Aorta (tissue), 5 donors: ENCODE data around the gene DDX49. TPM values are rescaled to one million over a fixed set of nuclear protein-coding genes. Genes with fewer than 3 reads are reported as not detected.

Source experiments
- ATAC-seq: fragments of 200-7000 bp; cut with Tn5 transposase; one replicate; pipeline ENCODE4 v1.9.1; 2022; ENCODE audit warnings: moderate library complexity; ENCODE audit not compliant: low FRiP score
- DNase-seq, 2 donors: peaks; one replicate each; pipeline ENCODE4 v3.0.0-alpha.2; 2020
- H3K27ac ChIP-seq, 2 donors: one replicate each; pipeline ENCODE4 v1.5.1; 2013; ENCODE audit warnings: low read length in 2 of 2, mild to moderate bottlenecking in 2 of 2, moderate library complexity in 2 of 2, control low read depth in 1 of 2, inconsistent platforms in 1 of 2, low read depth in 1 of 2
- H3K27me3 ChIP-seq, 2 donors: one replicate each; pipeline ENCODE4 v1.6.1; 2013; ENCODE audit warnings: control low read depth in 1 of 2, low read length in 1 of 2, mild to moderate bottlenecking in 1 of 2, moderate library complexity in 1 of 2; ENCODE audit not compliant: insufficient read depth in 2 of 2, control insufficient read depth in 1 of 2
- H3K36me3 ChIP-seq, 2 donors: one replicate each; pipeline ENCODE4 v1.6.1; 2013; ENCODE audit warnings: control low read depth in 1 of 2, low read length in 1 of 2, mild to moderate bottlenecking in 1 of 2; ENCODE audit not compliant: insufficient read depth in 2 of 2, control insufficient read depth in 1 of 2
- H3K4me1 ChIP-seq, 2 donors: one replicate each; pipeline ENCODE4 v1.6.1; 2013; ENCODE audit warnings: low read length in 2 of 2, control low read depth in 1 of 2, mild to moderate bottlenecking in 1 of 2, moderate library complexity in 1 of 2; ENCODE audit not compliant: insufficient read depth in 2 of 2, control insufficient read depth in 1 of 2
- H3K4me3 ChIP-seq, 2 donors: one replicate each; pipeline ENCODE4 v1.5.1; 2013; ENCODE audit warnings: low read length in 2 of 2, control low read depth in 1 of 2, mild to moderate bottlenecking in 1 of 2
- H3K9me3 ChIP-seq: one replicate; pipeline ENCODE4 v1.6.1; 2013; ENCODE audit warnings: mild to moderate bottlenecking, low read length; ENCODE audit not compliant: control insufficient read depth
- WGBS, 2 donors: extraction: QIAGEN DNeasy Blood & Tissue Kit; methylation state at CpG; one replicate each; pipeline ENCODE4 v1.1.7; 2013; 5-methylcytosine and 5-hydroxymethylcytosine counted together
- intact Hi-C, 2 donors: fragments of 100-400 bp; cut with DNase I; formaldehyde crosslinking; loops; one replicate each; pipeline versions ENCODE4 v1.14.2 to v1.15.0; 2022
- polyA plus RNA-seq, 2 donors: library from polyadenylated mRNA; stranded (reverse); fragments of 200-250 nt; gene quantifications; one replicate each; pipeline ENCODE4 v1.2.3, GENCODE V29; 2013
- total RNA-seq, 2 donors: library from RNA; stranded (reverse); fragmentation: NEBNext Ultra II Directional; extraction: Animal tissue kit (Norgen Biotek cat#: 25700); gene quantifications; one replicate each; pipeline ENCODE4 v1.2.1, GENCODE V29; 2021
- donor health status: healthy with polysubstance abuse.
- donor health status: Bipolar disorder and iron deficiency.
- donor health status: DM: no; HTN: no; CAD: no.
- donor health status: DM: no; HTN: no; CAD: no.
- donor health status: DM: yes; HTN: yes; CAD: no.

Gene DDX49
- total and polyA plus RNA-seq, 4 donors: 25.0 to 51.4 (median 35.2) TPM

DNA sequence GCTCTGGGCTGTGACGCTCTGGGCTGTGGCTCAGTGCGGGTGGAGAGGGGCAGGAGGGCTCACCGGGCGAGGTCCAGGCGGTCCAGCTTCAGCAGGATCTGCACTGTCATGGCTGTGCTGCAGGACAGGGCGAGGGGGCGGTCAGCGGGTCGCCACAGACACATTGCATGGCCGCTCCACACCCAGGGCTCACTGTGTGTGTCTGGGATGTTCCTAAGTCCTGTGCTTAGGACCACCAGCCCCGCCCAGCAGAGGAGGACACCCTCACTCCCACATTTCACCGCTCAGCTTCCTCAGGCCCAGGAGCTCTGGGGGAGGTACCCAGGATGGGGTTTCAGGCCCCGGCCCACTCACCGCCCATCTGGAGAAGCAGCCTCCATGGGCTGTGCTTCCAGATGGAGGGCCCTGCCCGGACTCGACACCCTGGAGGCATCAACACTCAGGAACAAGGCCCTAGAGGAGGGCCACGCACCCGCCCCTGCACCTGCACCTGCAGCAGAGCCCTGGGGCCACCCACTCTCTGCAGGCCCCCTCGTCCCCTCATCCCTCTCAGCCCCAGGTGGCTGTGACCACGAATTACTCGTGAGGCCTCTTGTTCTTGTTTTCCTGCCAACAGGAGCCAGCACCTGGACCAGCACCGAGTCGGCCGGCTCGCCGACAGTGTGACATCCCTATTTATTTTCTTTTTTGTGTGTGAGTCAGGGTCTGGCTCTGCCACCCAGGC, 13.8 kb upstream of the DDX49 start:
- peak in 1 of 2 donors; percentile 37 for DNase-seq
- WGBS, 2 donors: 89 to 92% methylated on average over 26 of the region's 26 CpGs
- no peak overlapping the region for H3K27ac ChIP-seq

DNA sequence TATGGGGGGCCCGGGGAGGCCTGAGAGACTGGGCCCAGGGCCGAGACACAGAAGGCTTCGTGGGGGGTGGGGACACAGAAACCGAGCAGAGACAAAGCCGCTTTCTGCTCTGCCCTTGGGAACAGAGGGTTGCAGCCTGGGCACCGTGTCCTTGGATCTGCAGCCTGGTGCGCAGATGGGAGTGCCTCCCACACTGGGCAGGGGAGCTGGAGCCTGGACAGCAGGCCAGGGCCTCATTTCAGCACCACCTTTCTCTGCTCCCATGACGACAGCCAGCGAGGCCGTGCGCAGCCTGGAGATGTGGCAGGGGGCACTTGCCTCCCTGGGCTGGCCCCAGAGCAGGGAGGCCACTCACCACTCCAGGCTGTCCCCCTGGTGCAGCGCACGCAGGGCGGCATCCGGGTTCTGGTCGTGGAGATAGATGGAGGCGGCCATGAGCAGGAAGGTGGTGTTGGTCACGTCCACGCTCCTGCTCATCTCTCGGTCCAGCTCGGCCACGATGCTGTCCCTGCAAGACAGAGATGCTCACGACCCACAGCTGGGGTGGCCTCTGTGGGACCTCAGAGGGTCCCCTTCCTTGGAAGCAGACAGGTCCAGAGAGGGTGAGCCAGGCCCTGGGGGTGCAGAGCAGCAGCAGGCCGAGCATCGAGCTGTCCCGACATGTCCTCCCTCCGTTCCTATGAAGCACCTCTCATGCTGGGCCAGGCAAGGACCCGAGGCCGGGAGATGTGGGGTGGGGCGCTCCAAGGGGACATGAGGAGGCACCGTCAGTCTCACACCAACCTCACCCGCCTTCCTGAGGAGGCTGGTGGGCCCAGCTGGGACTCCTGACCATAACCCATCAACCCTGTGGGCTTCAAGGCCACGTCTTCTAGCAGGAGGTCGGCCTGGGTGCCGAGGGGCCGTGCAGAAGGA, 12.7 kb upstream of the DDX49 start:
- H3K27me3 ChIP-seq: no peaks in the 10 kb centered on the region
- H3K4me1 ChIP-seq: no peaks in the 10 kb centered on the region
- 91% methylated on average over 35 to 36 of the region's 36 CpGs for WGBS, 2 donors
- no peak overlapping the region for H3K4me3 ChIP-seq
- intact Hi-C loops: no loop called here
- ATAC-seq (no peak), DNase-seq (peak in 1 of 2 donors; percentile 38)
- H3K9me3 ChIP-seq: no peaks in the 10 kb centered on the region
- no peak overlapping the region for H3K27ac ChIP-seq
- H3K36me3 ChIP-seq: peaks cover 0 to 2% of the 10 kb centered on the region in 2 donors

More for the DNA sequence above, 13.8 kb upstream of the DDX49 start:
- Histone ChIP-seq H3K4me1 (no peaks in the 10 kb centered on the region), H3K4me3 (no peak overlapping the region), H3K36me3 (peaks cover 0 to 2% of the 10 kb centered on the region in 2 donors), H3K9me3 (no peaks in the 10 kb centered on the region), H3K27me3 (no peaks in the 10 kb centered on the region)
- no peak for ATAC-seq
- intact Hi-C loops: no loop called here

DNA sequence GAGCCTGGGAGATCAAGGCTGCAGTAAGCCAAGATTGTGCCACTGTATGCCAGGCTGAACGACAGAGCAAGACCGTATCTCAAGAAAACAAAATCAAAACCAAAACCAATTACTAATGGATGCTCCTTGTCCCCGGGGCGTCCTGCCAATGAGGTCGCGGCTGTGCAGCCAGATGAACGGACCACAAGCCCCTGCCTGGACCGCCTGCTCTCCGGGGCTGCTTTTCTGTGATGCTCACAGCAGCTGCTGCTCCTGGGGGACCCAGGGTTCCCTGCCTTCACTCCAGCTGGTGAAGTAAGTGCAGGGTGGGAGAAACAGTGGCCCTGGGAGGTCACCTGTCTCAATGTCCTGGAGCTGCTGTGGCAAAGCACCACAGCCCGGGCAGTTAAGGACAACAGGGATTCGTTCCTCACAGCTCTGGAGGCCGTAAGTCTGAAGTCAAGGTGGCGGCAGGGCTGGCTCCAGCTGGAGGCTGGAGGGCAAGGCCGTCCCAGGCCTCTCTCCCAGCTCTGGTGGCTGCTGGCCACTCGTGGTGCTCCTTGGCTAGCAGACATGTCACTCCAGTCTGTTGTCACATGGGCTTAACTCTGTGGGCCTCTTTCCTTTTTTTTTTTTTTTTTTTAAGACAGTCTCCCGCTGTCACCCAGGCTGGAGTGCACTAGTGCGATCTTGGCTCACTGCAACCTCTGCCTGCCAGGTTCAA, 10.4 kb upstream of the DDX49 start:
- Histone ChIP-seq H3K4me3 (no peak overlapping the region), H3K27ac (no peak overlapping the region), H3K27me3 (no peaks in the 10 kb centered on the region), H3K9me3 (no peaks in the 10 kb centered on the region), H3K4me1 (no peaks in the 10 kb centered on the region), H3K36me3 (peaks cover 0 to 2% of the 10 kb centered on the region in 2 donors)
- no peak for DNase-seq
- 90 to 92% methylated on average over 17 of the region's 17 CpGs for WGBS, 2 donors
- no peak for ATAC-seq
- intact Hi-C loops: no loop called here

DNA sequence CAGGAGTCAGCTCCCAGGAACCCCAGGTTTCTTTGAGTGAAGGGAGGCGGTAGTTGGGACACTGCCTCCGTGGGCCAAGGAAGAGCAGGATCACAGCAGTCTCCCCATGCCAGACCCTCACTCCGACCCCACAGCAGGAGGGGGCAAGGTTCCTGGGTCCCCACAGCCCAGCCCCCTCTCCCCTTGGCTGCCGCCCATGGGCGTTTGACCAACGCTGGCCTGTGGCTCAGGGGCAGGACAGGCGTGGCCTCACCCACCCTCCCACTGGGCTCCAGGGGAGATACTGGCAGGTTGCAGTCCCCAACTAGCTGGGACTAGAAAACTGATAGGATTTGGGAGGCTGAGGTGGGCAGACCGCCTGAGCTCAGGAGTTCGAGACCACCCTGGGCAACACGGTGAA, 9.5 kb upstream of the DDX49 start:
- Histone ChIP-seq H3K27me3 (no peaks in the 10 kb centered on the region), H3K27ac (no peak overlapping the region), H3K9me3 (no peaks in the 10 kb centered on the region), H3K4me1 (no peaks in the 10 kb centered on the region), H3K36me3 (no peaks in the 10 kb centered on the region), H3K4me3 (no peak overlapping the region)
- 86% methylated on average over 10 of the region's 10 CpGs for whole genome bisulfite sequencing, 2 donors
- DNase-seq (no peak), ATAC-seq (no peak)
- intact Hi-C loops: no loop called here

DNA sequence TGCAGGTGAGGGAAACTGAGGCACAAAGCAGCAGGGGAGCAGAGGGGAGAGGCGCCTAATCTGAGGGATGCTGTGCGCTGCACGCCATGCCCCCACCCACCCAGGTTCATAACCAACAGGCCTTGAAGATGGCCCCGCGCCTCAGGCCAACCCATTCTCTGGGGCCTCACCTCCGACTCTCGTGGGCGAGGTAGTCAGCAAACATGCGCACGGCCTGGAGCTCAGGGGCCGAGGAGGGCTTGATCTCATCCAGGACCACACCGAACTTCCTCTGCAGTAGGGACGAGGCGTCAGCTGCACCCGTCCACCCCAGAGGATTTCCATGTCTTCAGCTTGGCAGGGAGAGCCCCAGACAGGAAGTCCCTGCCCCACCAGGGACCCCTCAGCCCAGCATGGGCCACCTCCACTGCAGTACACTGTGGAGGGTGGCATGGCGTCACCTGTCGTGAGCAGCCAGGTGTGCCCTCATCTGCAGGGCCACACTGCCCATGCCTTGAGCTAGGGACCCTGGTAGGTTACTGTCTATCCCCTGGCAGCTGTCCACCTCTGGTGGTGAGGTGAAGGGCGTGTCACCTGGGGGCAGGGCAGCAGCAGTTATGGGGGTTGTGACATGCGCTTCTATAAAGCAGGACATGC, 8.6 kb upstream of the DDX49 start:
- no peak overlapping the region for H3K4me3 ChIP-seq
- no peak overlapping the region for H3K27ac ChIP-seq
- no peak for DNase-seq
- no peaks in the 10 kb centered on the region for H3K9me3 ChIP-seq
- H3K27me3 ChIP-seq: no peaks in the 10 kb centered on the region
- no peaks in the 10 kb centered on the region for H3K4me1 ChIP-seq
- H3K36me3 ChIP-seq: no peaks in the 10 kb centered on the region
- intact Hi-C loops: no loop called here
- ATAC-seq: no peak
- 93 to 94% methylated on average over 19 of the region's 19 CpGs for WGBS, 2 donors

DNA sequence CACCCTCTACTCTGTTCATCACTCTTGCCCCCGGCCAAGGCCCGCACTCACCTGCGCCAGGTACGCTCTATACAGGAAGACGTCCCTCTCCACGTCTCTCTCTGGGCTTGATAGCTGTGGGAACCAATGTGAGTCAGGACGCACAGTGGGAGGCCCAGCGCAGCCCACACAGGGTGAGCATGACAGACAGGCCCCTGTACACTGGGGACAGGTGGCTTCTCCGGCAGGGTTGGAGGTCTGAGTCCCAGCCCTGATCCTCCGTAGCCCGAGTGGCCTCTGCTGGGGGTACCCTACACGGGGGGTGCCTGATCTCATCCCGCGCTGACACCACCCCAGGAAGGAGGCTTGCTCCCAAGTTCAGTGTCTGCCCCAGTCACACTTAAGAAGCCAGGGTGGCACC, 6.6 kb upstream of the DDX49 start:
- no peaks in the 10 kb centered on the region for H3K27me3 ChIP-seq
- ATAC-seq (no peak), DNase-seq (no peak)
- intact Hi-C loops: no loop called here
- no peaks in the 10 kb centered on the region for H3K4me1 ChIP-seq
- no peaks in the 10 kb centered on the region for H3K9me3 ChIP-seq
- H3K36me3 ChIP-seq: no peaks in the 10 kb centered on the region
- WGBS, 2 donors: 95% methylated on average over 14 of the region's 14 CpGs
- no peak overlapping the region for H3K4me3 ChIP-seq
- H3K27ac ChIP-seq: no peak overlapping the region

DNA sequence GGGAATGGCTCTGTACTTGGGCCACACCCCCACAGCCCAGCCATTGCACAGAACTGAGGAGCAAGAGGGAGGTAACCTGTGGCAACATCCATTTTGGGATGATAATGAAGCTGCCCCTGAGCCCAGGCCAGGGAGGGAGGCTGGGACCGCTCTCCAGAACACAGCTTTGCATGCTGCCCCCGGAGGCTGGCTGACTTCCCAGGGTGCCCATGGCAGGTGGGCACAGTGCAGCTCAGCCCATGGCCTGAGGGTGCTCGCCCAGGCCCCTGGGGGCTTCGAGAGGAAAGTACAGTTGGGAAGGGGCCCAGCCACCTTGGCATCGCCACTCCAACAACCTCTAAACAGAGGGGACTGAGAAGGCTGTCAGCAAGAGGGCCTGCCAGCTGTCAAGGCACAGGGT, 6.0 kb upstream of the DDX49 start:
- intact Hi-C loops: no loop called here

DNA sequence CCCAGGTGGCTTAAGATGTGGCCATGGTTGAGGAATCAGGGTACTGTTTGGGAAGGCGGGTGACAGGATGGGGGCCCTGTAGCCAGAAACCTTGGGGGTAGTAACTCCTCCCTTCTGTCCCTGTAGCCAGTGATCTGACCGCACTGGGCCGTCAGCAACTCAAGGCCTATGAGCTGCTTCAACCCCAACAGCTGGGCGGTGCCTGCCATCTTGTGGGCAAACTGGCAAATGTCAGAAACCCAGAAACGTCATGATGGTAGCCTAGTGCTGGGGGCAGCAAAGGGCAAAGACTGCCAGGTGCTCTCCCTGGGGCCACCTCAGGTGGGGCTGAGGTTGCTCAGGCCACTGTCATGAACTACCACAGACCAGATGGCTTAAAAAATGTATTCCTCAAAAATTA, 3.9 kb upstream of the DDX49 start:
- ATAC-seq (no peak), DNase-seq (no peak)
- Histone ChIP-seq H3K4me3 (no peak overlapping the region), H3K27ac (no peak overlapping the region), H3K27me3 (no peaks in the 10 kb centered on the region), H3K9me3 (no peaks in the 10 kb centered on the region), H3K36me3 (no peaks in the 10 kb centered on the region), H3K4me1 (no peaks in the 10 kb centered on the region)
- 47 to 50% methylated on average over 5 of the region's 5 CpGs for WGBS, 2 donors
- intact Hi-C loops: no loop called here

More for the DNA sequence above, 6.0 kb upstream of the DDX49 start:
- ATAC-seq (no peak), DNase-seq (no peak)
- no peaks in the 10 kb centered on the region for H3K27me3 ChIP-seq
- no peaks in the 10 kb centered on the region for H3K4me1 ChIP-seq
- H3K27ac ChIP-seq: no peak overlapping the region
- H3K9me3 ChIP-seq: no peaks in the 10 kb centered on the region
- H3K4me3 ChIP-seq: no peak overlapping the region
- no peaks in the 10 kb centered on the region for H3K36me3 ChIP-seq
- 89 to 95% methylated on average over 5 of the region's 5 CpGs for WGBS, 2 donors
